Measurements from ENCODE around the gene NF1. TPM values are rescaled to one million over a fixed set of nuclear protein-coding genes. Genes with fewer than 3 reads are reported as not detected.
A peak's percentile ranks its signal among the peaks of the same experiment; 100 is the strongest.

The NF1 gene
- total and polyA plus RNA-seq, 2 of the 13 experiments (the other 11 are each of a cell fraction or from before 2014, with no cell fraction given): 21.5 to 26.5 TPM

- 39% methylated on average over 6 of the region's 17 CpGs for WGBS (ENCODE audit: low lambda C conversion rate)
- no peaks in the 10 kb centered on the region for H3K9me3 ChIP-seq (ENCODE audit: low read length)
- no peak overlapping the region for H3K27ac ChIP-seq (ENCODE audit: extremely low read length, insufficient read depth, low read length)
- ChIA-PET CTCF (ENCODE audit: low intra/inter-chr PET ratio, low total read pairs) (no interaction called here), POLR2A (no interaction called here)
- H3K27me3 ChIP-seq (ENCODE audit: control insufficient read depth in 1 of 2, insufficient read depth in 2 of 2, low read length in 2 of 2): peaks cover 8 to 42% of the 10 kb centered on the region in 2 experiments
- no peak overlapping the region for H3K4me3 ChIP-seq (replicated peaks in 1 of 3; ENCODE audit: insufficient read depth in 1 of 3, low read depth in 2 of 3, low read length in 3 of 3)
- FAIRE-seq (no peak), ATAC-seq (peak; percentile 26; the same call in 1 of the 3 replicates), DNase-seq (ENCODE audit: low spot score) (no peak)
- no peaks in the 10 kb centered on the region for H3K4me1 ChIP-seq (ENCODE audit: insufficient read depth, low read length)
- intact Hi-C loops (cut with micrococcal nuclease; ENCODE audit: unreplicated experiment): no loop called here
- H3K36me3 ChIP-seq (replicated peaks in 1 of 2; ENCODE audit: control insufficient read depth in 1 of 2, insufficient read depth in 2 of 2, low read length in 2 of 2): no peaks in the 10 kb centered on the region
- BruUV-seq (replicated peaks): no TSS peak
- no peak overlapping the region for H3K9ac ChIP-seq (ENCODE audit: insufficient read depth, low read depth, low read length)
- in situ Hi-C loops (cut with HindIII; ENCODE audit: extremely low pct_ligation_motif_present, low pct_unique_long_range_greater_than_20kb): no loop called here
- H3K4me2 ChIP-seq (ENCODE audit: low read depth, low read length): no peak overlapping the region
- H3K79me2 ChIP-seq (ENCODE audit: insufficient read depth, low read length): no peaks in the 10 kb centered on the region
- H4K20me1 ChIP-seq (ENCODE audit: insufficient read depth, low read length): no peaks in the 10 kb centered on the region
- H2AFZ ChIP-seq (ENCODE audit: low read length): no peak overlapping the region
- TF ChIP-seq GATAD1 (CRISPR knock-in tag; IDR thresholded peaks at IDR 0.05) (no peak), SAP130 (CRISPR knock-in tag; IDR thresholded peaks at IDR 0.05; ENCODE audit: low read depth) (peak; percentile 41; the same call in 1 of the 2 replicates), MYC (CRISPR knock-in tag; IDR thresholded peaks at IDR 0.05; ENCODE audit: borderline replicate concordance) (0 out of 2 replicates have a peak, but pooled peaks have one; percentile 17), ZBED4 (CRISPR knock-in tag; IDR thresholded peaks at IDR 0.05; ENCODE audit: borderline replicate concordance) (no peak), ZFY (CRISPR knock-in tag; IDR thresholded peaks at IDR 0.05) (no peak), MIER2 (CRISPR knock-in tag; IDR thresholded peaks at IDR 0.05) (peak; percentile 82; the same call in 1 of the 2 replicates), ZNF776 (CRISPR knock-in tag; IDR thresholded peaks at IDR 0.05) (no peak), REST (IDR thresholded peaks at IDR 0.05; ENCODE audit: borderline replicate concordance in 1 of 2, low read depth in 1 of 2, low read length in 2 of 2) (peak; percentile 42 to 88), CSRNP1 (CRISPR knock-in tag; IDR thresholded peaks at IDR 0.05) (no peak)
Observed at GRCh38 chr17:31392856-31393748, 298.3 kb downstream of the NF1 start.
